ENCODE data around the gene ANXA4. TPM values are rescaled to one million over a fixed set of nuclear protein-coding genes. Genes with fewer than 3 reads are reported as not detected.
A peak's percentile ranks its signal among the peaks of the same experiment; 100 is the strongest.
"Not testable (repeated sequence)": the region's sequence is repeated elsewhere in the genome, so short reads cannot be mapped to it uniquely, and the experiment has no call there.

The ANXA4 gene
- total RNA-seq, 2 donors from 2014 or later = 62.8 to 67.8 TPM

GRCh38 chr2:69770747-69771146, 28.8 kb downstream of the ANXA4 start:
- H3K27ac ChIP-seq = peak overlapping the region in 1 of 2 donors; percentile 78
- no peak overlapping the region for H3K4me3 ChIP-seq
- DNase-seq (ENCODE audit: low spot score) (no peak), ATAC-seq (ENCODE audit: insufficient number of reproducible peaks, low FRiP score, low read depth) (no peak)
- TF ChIP-seq CTCF (IDR thresholded peaks at IDR 0.05) = no peak
- H3K27me3 ChIP-seq (replicated peaks; ENCODE audit: insufficient read depth) = no peaks in the 10 kb centered on the region
- H3K4me1 ChIP-seq (ENCODE audit: control insufficient read depth in 1 of 2, low read depth in 2 of 2) = peaks cover 41 to 85% of the 10 kb centered on the region in 2 donors
- H3K36me3 ChIP-seq = no peaks in the 10 kb centered on the region
- H3K9me3 ChIP-seq = no peaks in the 10 kb centered on the region

GRCh38 chr2:69771461-69771860, 29.5 kb downstream of the ANXA4 start:
- no peak for ATAC-seq (ENCODE audit: insufficient number of reproducible peaks, low FRiP score, low read depth)
- H3K4me1 ChIP-seq (ENCODE audit: control insufficient read depth in 1 of 2, low read depth in 2 of 2) = peaks cover 38 to 77% of the 10 kb centered on the region in 2 donors
- no peaks in the 10 kb centered on the region for H3K9me3 ChIP-seq
- no peak for DNase-seq (ENCODE audit: low spot score)
- H3K4me3 ChIP-seq = no peak overlapping the region
- H3K27ac ChIP-seq = peak overlapping the region; percentile 44 to 55
- no peaks in the 10 kb centered on the region for H3K27me3 ChIP-seq (replicated peaks; ENCODE audit: insufficient read depth)
- no peaks in the 10 kb centered on the region for H3K36me3 ChIP-seq
- no peak for TF ChIP-seq CTCF (IDR thresholded peaks at IDR 0.05)

GRCh38 chr2:69773206-69773605, 31.3 kb downstream of the ANXA4 start:
- H3K9me3 ChIP-seq = no peaks in the 10 kb centered on the region
- H3K4me1 ChIP-seq (ENCODE audit: control insufficient read depth in 1 of 2, low read depth in 2 of 2) = peaks cover 28 to 66% of the 10 kb centered on the region in 2 donors
- H3K27ac ChIP-seq = peak overlapping the region in 1 of 2 donors; percentile 55
- no peak for TF ChIP-seq CTCF (IDR thresholded peaks at IDR 0.05)
- DNase-seq (ENCODE audit: low spot score) = no peak
- no peak overlapping the region for H3K4me3 ChIP-seq
- H3K27me3 ChIP-seq (replicated peaks; ENCODE audit: insufficient read depth) = no peaks in the 10 kb centered on the region
- no peak for ATAC-seq (ENCODE audit: insufficient number of reproducible peaks, low FRiP score, low read depth)
- H3K36me3 ChIP-seq = no peaks in the 10 kb centered on the region

GRCh38 chr2:69774258-69774983, 32.5 kb downstream of the ANXA4 start:
- H3K36me3 ChIP-seq; H3K27ac ChIP-seq; DNase-seq (ENCODE audit: low spot score); ATAC-seq (ENCODE audit: insufficient number of reproducible peaks, low FRiP score, low read depth); H3K27me3 ChIP-seq (replicated peaks; ENCODE audit: insufficient read depth); H3K4me3 ChIP-seq; H3K9me3 ChIP-seq: not testable (repeated sequence)
- H3K4me1 ChIP-seq (ENCODE audit: control insufficient read depth in 1 of 2, low read depth in 2 of 2) = peaks cover 29 to 58% of the 10 kb centered on the region in 2 donors

GRCh38 chr2:69774984-69775982, 33.3 kb downstream of the ANXA4 start:
- Histone ChIP-seq H3K27ac (peak overlapping the region in 1 of 2 donors; percentile 3), H3K36me3 (no peaks in the 10 kb centered on the region), H3K4me3 (peak overlapping the region; percentile 1), H3K4me1 (ENCODE audit: control insufficient read depth in 1 of 2, low read depth in 2 of 2) (peaks cover 21 to 51% of the 10 kb centered on the region in 2 donors), H3K9me3 (no peaks in the 10 kb centered on the region), H3K27me3 (replicated peaks; ENCODE audit: insufficient read depth) (no peaks in the 10 kb centered on the region)
- DNase-seq (ENCODE audit: low spot score) (no peak), ATAC-seq (ENCODE audit: insufficient number of reproducible peaks, low FRiP score, low read depth) (no peak)
- no peak for TF ChIP-seq CTCF (IDR thresholded peaks at IDR 0.05)

Measured in thoracic aorta (tissue), 2 donors.